Stimulated activated CD4-positive, alpha-beta T cell treated with anti-CD3 and anti-CD28 coated beads, Interleukin-12 subunit alpha, Interleukin-12 subunit beta, amount 100 ng/mL, for 48 hours (primary cell): Measurements from ENCODE around the gene NUDT16L1.

Experiments
- DNase-seq, 3 donors: peaks; one replicate each; pipeline ENCODE4 v3.0.0-alpha.2; 2020; ENCODE audit warnings: low read depth in 2 of 3, low spot score in 1 of 3

Gene NUDT16L1

DNA sequence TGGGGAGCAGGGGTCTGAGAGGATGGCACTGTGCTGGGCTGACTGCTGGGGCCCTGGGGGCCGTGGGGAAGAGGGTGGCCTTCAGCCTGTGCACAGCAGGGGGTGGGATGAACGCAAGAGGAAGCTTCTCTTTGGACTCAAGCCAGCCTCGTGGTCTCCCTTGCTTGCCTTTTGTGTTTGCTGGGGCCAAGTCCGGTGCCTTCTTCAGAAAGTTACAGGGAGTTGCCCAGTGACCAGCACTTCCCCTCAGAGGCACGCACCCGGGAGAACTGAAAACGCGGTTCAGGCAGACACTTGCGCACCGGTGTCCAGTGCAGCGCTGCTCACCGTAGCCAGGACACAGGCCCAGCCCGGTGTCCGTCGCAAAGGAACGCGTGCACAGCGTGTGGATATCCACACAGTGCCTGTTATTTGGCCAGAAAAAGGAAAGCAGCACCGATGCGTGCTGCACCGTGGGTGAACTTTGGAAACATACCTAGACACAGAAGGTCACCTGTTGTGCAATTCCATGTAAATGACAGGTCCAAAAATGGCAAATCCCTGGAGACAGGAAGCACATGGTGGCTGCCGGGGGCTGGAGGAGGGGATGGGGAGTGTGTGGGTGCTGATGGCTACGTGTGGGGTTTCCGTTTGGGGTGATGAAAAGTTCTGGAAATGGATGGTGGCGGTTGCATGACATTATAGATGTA, 29.4 kb upstream of the NUDT16L1 start:
- DNase-seq = no peak

DNA sequence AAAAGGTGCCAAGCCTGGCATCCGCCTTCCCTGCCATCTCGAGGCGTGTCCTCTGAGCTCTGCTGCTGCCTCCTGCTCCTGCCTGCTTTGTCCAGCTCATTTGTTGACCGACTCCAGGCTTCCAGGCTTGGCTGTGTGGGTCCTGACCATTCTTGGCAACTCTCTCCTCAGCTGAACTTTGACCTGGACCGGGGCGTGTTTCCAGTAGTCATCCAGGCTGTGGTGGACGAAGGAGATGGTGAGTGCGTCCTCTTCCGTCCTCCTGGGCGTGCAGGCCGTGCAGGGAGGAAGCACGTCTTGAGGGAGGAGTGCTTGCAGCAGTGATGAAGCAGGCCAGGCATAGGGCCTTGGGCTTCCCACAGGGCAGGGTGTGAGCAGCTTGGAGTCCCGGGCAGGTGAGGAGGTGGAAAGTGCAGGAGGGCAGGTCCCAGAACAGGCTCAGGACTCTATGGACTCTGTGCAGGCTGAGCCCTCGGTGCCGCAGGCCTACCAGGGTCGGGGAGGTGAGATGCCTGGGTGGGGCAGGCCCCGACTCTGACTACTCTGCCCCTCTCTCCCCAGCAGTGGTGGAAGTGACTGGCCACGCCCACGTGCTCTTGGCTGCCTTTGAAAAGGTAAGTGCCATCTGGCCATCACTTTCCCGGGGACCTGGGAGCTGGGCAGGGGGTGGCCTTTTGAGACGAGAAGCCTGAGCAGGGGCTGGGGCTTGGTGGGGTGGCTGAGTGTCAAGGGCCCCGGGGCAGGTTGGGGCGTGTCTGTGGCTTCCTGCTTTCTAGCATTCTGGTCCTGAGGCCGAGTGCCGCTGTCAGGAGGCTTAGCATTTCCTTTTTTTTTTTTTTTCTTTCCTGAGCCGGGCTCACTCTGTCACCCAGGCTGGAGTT, 28.6 kb upstream of the NUDT16L1 start:
- peak in 1 of 3 donors; percentile 36 for DNase-seq

DNA sequence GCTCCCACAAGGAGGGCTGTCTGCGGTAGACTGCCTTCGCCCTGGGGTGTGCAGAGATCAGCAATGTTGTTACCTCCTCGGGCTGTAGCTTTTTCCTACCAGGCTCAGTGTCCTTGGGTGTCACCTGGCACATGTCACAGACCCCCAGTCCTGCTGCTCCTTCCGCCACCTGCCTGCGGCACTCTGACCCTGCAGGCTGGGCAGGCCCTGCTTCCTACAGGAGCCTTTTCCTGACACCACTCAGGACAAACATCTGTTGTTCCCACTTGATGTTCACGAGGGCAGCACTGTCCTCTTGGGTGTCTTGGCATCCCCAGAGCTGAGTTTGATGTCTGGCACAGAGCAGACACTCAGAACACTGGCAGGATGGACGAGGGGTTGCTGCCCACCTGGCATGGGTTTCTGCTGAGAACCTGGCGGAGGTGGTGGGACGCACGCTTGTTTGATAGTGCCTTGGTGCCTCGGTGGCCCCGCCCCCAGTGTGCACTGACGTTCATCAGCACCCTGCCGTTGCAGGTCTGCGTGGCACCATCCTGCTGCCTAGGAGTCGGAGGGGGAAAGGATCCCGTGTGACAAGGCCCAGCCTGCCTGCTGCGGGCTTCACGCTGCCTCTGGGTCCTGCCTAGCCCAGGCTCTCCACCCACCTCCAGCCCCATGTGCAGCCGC, 26.7 kb upstream of the NUDT16L1 start:
- DNase-seq = no peak

DNA sequence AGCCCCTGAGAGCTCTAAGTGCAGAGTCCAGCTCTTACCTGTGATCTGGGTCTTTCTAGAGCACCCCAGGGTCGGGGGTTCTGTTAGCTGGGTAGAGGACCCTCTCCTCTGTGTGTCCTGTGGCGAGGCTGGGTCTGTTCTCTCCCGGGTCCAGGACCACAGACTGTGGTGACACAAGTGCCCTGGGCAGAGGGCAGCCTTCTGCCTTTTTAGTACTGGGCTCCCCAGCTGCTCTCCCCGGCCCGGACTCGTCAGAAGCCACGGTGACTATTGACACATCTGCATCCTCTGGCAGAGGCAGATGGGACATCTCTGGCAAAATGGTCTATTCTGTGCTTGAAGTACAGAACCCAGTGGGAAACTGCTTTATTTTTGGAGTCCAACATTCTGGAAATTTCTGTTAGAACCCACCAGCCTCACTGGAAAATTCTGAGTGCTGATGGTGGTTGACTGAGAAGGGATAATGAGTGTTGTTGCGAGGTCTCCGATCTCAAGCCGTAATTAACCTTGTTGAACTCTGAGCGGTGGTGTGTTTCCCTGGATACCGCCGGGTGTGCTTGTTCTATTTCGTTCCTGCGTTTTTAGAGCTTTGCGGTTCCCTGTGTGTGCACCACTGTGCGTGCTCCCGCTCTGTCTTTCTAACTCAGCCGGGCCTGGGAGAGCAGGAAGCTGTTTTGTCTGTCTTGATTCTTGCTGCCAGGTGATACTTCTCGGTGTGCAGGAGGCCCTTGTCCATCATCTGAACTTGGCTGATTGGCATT, 26.0 kb upstream of the NUDT16L1 start:
- no peak for DNase-seq

DNA sequence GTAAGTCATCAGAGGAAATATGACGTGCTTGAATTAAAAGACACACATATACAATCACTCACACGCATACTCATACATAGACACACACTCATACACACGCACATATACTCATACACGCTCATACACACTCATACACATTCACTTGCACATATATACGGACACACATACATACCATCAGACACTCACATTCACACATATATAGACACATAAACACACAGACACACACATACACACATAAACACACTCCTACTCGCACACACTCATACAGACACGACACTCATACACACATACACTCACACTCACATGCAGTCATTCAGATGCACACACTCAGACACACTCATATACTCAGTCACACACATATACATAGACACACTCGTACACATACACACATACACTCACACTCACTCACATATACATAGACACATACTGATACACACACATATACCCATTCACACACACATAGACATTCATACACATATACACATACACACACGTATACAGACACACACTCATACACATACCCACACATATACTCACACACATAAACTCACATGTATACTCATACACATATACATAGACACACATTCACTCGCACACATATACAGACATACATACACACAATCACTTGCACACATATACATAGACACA, 24.9 kb upstream of the NUDT16L1 start:
- DNase-seq = no peak

DNA sequence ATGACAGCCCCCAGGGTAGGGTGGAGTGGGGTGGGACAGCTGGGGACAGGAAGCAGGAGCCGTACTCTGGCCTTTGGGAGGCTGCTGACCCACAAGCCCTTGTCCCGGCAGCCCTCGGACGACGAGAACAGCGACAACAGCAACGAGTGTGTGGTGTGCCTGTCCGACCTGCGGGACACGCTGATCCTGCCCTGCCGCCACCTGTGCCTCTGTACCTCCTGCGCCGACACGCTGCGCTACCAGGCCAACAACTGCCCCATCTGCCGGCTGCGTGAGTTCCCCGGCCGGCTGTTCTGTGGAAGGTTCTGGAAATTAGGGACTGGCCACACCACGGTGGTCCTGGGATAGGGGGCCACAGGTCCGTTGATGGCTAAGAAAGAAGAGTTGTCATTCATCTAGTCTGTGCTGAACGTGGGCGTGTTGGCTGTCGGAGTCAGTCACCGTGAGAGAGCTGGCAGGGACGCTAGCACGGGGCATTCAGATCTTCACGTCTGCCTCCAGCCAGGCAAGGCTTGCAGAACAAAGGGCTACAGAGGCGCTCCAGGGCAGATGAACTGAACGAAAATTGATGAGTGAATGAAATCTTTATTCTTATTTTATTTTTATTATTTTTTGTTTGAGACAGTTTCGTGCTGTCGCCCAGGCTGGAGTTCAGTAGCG, 19.8 kb upstream of the NUDT16L1 start:
- DNase-seq = no peak

DNA sequence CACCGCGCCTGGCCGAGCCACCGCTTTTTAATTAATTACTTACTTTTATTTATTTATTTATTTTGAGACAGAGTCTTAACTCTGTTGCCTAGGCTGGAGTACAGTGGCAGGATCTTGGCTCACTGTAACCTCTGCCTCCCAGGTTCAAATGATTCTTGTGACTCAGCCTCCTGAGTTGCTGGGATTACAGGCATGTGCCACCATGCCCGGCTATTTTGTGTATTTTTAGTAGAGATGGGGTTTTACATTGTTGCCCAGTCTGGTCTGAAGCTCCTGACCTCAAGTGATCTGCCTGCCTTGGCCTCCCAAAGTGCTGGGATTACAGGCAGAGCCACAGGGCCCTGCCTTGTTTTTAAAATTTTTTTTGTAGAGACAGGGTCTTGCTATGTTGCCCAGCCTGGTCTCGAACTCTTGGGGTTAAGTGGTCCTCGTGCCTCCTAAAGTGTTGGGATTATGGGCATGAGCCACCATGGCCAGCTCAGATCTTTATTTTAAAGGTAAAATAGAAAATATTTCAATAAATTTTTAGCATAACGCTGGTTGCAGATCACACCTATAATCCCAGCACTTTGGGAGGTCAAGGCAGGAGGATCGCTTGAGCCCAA, 18.3 kb upstream of the NUDT16L1 start:
- DNase-seq = no peak

DNA sequence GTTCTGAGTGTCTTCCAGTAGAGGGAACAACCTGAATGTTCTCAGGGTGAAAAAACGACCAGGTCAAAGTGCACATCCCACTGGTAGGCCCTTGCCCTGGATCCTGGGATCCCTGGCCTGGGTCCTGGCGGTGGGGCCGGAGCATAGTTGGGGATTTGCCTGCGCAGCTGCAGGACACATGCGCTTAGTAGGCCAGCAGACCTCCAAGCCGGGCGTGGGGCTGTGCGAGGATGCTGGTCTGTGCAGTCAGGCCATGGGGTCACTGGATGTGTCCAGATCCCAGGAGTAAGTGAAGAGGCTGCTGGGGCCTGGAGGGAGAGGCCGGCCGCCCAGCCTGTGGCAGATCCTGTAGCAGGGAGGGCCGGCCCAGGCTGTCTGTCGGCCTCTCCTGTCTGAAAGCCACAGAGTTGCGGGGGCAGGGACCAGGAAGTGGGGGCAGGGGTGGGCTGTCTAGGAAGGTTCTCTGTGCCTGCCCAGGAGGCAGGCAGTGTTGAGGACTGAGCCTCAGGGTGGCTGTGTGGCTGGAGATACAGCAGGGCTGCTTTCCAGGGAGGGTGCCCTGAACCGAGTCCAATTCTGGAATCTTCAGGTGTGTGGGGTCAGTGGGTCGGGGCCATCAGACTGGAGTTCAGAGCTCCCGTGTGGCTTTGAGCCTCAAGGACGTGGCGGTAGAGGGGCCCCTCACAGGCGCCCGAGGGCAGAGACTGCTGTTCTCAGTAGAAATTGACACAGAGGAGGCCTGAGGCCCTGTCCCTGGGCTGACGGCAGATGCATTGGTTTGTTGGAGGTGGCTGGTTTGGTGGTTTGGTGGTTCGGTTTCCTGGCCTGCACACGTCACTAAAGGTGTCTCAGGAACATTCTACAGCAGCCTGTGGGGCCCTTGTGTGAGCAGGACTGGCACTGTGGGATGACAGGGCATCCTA, 17.2 kb upstream of the NUDT16L1 start:
- DNase-seq = peak; percentile 43 to 68 (median 60)

DNA sequence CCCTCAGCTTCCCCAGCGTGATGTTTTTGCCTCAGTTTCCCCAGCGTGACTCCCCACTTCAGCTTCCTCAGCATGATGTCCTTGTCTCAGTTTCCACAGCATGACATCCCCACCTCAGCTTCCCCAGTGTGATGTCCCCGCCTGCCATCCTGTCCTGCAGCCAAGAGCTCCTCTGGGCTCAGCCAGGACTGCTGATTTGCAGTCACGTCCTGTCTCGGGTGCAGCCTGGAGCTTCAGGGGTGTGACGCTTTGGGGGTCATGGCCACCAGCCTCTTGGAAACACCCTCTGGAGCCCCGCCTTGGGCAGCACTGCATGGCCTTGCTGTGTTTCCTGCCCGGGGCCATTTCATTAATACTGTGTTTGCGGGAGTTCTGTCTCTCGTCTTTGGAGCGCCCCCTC, 16.5 kb upstream of the NUDT16L1 start:
- no peak for DNase-seq

DNA sequence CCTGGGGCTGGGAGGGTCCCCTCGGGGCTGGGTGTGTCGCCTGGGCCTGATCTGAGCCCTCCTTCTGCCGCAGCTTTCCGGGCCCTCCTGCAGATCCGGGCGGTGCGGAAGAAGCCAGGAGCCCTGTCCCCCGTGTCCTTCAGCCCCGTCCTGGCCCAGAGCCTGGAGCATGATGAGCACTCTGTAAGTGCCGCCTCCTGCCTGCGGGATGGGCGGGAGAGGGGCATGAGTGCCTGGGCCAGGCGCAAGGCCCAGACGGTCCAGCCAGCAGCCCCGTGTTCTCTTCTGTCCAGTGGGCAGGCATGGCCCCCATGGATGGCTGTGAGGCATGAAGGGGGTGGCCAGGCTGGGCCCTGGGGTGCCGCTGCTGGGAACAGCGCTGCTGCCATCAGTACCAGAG, 16.0 kb upstream of the NUDT16L1 start:
- DNase-seq = no peak

DNA sequence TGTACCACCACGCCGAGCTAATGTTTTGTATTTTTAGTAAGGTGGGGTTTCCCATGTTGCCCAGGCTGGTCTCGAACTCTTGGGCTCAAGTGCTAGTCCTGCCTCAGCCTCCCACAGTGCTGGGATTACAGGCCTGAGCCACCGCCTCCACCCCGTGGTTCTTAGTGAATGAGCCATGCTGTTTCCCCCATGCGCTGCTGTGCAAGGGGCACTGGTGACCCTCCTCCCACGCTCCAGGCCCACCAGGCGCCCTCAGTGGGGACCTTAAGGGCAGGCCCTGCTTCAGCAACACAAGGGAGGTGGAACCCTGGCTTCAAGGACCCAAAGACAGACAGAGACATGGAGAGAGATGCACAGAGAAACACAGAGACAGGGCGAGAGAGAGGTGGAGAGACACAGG, 15.4 kb upstream of the NUDT16L1 start:
- DNase-seq = no peak

DNA sequence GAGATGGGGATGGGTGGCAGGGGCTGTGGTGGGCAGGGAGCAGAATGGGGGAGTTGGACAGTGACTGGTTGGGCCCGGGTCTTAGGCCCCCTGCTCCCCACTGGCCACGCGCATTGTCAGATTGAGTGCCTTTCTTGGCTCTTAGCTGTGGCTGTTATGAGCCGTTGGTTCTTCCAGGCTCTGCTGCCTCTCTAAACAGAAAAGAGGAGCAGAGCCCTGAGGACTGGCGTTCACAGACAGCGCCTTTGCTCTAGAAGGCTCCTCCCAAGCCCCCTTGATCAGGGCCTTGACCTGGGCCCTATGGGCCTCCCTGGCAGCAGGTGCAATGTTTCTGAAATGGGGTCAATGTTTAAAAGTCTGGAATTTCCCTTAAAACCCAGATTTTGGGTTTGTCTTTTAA, 14.8 kb upstream of the NUDT16L1 start:
- no peak for DNase-seq

DNA sequence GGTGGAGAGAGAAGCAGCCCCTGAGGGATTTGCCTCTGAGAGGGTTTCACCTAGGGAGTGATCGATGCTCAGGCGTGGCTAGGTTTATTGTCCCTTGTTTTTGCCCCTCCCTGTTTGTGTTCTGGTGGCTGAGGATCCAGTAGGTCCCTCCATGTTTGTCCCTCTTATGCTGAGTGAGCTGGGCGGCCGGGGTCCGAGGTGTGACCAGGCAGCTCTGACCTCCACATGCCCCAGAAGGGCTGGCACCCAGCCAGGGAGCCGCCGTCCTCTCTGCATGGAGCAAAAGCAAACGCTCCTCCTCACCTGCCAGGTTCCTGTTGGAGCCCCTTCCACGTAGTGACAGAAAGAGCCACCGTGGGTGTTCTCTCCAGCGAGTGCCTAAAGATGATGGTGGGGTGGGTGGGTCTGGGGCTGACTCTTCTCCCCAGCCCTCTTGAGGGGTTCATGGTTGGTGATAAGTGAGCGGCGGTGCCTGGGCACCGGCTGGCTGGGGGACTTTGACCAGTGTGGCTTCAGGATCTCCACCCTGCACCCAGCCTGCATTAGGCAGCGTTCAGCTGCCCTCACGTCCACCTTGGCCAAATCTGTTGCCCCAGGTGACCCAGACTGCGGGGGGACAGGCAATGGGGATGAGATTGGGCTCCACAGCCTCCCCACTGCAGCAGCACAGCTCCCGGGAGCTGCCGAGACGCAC, 14.1 kb upstream of the NUDT16L1 start:
- no peak for DNase-seq

DNA sequence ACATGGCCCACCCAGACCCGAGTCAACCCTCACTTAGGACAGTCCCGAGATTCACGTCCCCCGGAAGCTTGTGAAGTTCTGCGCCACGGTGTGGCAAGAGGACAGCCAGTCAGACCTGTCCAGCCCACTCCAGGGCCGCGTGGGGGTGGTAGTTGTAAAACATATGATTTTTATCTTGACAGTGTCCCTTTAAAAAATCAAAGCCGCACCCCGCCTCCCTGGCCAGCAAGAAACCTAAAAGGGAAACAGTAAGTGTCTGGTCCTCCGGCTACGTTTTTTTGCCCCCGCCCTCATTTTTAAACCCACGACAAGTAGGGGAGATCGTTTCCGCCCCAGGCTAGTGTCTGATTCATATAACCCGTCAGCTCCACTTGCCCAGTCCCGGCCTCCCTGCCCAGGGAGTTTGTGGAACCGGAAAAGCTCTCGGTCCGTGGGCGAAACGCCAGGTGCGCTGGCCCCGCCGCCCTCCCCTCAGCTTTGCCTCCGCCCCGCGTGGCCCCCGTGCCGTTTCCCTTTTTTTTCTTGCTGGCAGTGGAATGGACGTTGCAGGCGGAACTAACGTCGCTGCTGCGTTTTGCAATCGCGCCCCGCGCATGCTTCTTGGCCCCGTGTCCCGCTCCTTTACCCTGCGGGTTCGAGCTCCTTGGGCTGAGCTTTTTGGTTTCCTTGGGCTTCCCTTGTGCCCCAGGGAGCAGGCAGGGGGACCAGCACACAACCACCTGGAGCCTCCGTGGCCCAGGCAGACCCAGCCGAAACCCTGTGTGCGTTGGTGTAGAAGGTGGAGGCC, 13.3 kb upstream of the NUDT16L1 start:
- DNase-seq = no peak

DNA sequence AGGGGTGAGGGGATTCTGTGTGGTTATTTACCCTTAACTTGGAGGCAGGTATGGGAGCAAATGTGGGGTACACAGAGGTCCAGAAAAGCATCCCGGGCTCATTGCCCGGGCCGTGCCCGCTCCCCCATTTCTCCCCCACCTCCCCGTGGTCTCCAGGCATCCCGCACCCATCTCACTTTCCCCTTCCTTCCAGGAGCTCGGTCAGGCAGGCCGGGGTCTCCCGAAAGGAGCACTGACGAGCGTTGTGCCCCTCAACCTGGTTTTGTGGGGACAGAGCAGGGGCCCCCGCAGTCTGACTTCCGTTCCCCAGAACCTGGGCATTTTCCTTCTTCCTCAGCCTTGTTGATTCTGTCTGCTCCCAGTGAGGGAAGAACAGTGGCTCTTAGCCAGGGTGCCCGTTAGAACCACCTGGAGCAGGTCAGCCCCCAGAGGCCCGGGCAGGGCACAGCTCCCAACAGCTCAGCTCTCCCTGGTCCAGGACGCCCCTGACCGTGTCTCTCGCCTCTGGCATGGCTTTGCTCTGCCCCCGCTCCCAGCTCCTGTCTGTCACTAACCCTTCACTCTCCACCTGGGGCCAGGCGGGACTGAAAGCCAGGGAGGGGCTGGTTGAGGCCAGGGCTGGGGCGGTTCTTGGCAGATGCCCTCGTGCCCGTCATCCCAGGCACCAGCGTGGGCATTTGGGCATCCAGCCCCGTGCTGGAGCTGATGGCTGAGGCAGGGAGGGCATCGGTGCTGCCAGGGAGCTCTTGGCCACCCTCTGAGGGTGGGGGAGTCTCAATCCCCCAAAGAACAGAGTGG, 12.5 kb upstream of the NUDT16L1 start:
- DNase-seq = no peak

DNA sequence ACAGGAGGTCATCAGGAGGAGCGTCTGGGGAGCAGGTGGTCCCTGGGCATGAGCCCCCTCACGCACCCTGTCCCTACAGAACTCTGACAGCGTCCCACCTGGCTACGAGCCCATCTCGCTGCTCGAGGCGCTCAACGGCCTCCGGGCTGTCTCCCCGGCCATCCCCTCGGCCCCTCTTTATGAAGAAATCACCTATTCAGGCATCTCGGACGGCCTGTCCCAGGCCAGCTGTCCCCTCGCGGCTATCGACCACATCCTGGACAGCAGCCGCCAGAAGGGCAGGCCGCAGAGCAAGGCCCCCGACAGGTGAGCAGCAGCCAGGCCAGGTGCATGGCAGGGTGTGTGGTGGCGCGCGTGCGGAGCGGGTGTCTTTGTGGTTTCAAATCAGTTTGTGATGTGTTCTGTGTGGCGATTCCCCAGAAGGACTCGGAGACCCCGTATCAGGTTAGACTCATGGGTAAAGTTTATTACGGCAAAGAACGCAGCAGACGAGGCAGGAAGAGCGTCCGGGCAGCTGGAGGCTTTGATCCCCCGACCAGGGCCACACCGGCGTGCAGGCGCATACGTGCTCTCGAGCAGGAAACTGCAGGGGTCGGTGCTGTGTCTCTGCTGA, 11.8 kb upstream of the NUDT16L1 start:
- DNase-seq = no peak
